IMR-90 (cell line): ENCODE measurements around the gene GTF2A1L. TPM values are rescaled to one million over a fixed set of nuclear protein-coding genes. Genes with fewer than 3 reads are reported as not detected.

Experiments used
- ATAC-seq: fragments of 200-7000 bp; cut with Tn5 transposase; 2 replicates; pipeline ENCODE4 v1.9.1; 2020; ENCODE audit warnings: low read depth, mild to moderate bottlenecking, moderate library complexity
- BruUV-seq: library from RNA; stranded (reverse); fragments of 400-500 nt; replicated peaks from 2 replicates; lab custom pipeline; 2021; lab: Mats Ljungman, UMichigan
- CTCF ChIA-PET: fragments of 300-600 bp; formaldehyde crosslinking; extraction: SDS; loops from one replicate; lab custom pipeline; 2021; ENCODE audit warnings: antibody characterized with exemption; lab: Yijun Ruan, JAX
- POLR2A ChIA-PET: fragments of 300-600 bp; sonication (Branson Sonifier 250); formaldehyde crosslinking; loops from one replicate; lab custom pipeline; 2022; ENCODE audit warnings: antibody characterized with exemption; ENCODE audit not compliant: unreplicated experiment; lab: Charles Lee
- DNase-seq: peaks from one replicate; pipeline ENCODE4 v3.0.0; 2013
- H2AFZ ChIP-seq: replicated peaks from 2 replicates; pipeline ENCODE3; 2013; ENCODE audit warnings: low read length, mild to moderate bottlenecking; ENCODE audit not compliant: poor library complexity
- H2AK5ac ChIP-seq: 2 replicates; pipeline ENCODE4 v1.6.1; 2013; ENCODE audit warnings: low read depth, low read length, inconsistent platforms
- H2AK9ac ChIP-seq: replicated peaks from 2 replicates; pipeline ENCODE3; 2013; ENCODE audit warnings: mild to moderate bottlenecking, low read depth, low read length, moderate library complexity; ENCODE audit not compliant: poor library complexity
- H2BK120ac ChIP-seq: 2 replicates; pipeline ENCODE4 v1.6.1; 2013; ENCODE audit warnings: low read depth, low read length, inconsistent platforms
- H2BK15ac ChIP-seq: 3 replicates; pipeline ENCODE4 v1.6.1; 2013; ENCODE audit warnings: low read depth, low read length, inconsistent platforms
- H2BK20ac ChIP-seq: 2 replicates; pipeline ENCODE4 v1.6.1; 2013; ENCODE audit warnings: low read depth, mild to moderate bottlenecking, inconsistent platforms, low read length, moderate library complexity
- H2BK5ac ChIP-seq: 2 replicates; pipeline ENCODE4 v1.6.1; 2013; ENCODE audit warnings: mild to moderate bottlenecking, low read depth, low read length, inconsistent platforms; ENCODE audit not compliant: poor library complexity, severe bottlenecking
- H3K14ac ChIP-seq: replicated peaks from 2 replicates; pipeline ENCODE4 v1.6.1; 2013; ENCODE audit warnings: low read depth, low read length, inconsistent platforms
- H3K18ac ChIP-seq: 2 replicates; pipeline ENCODE4 v1.6.1; 2013; ENCODE audit warnings: low read depth, low read length, control low read depth
- H3K23ac ChIP-seq: 2 replicates; pipeline ENCODE4 v1.6.1; 2013; ENCODE audit warnings: low read depth, low read length, inconsistent platforms
- H3K27ac ChIP-seq: 2 replicates; pipeline ENCODE4 v1.5.1; 2013; ENCODE audit warnings: mild to moderate bottlenecking, control low read depth, low read length; ENCODE audit not compliant: insufficient read depth
- H3K27me3 ChIP-seq: 2 replicates; pipeline ENCODE4 v1.6.1; 2013; ENCODE audit warnings: low read length; ENCODE audit not compliant: control insufficient read depth, insufficient read depth
- H3K36me3 ChIP-seq: 2 replicates; pipeline ENCODE4 v1.6.1; 2013; ENCODE audit warnings: low read length, mixed read lengths; ENCODE audit not compliant: control insufficient read depth, insufficient read depth
- H3K4ac ChIP-seq: 2 replicates; pipeline ENCODE4 v1.6.1; 2013; ENCODE audit warnings: low read depth, low read length, inconsistent platforms
- H3K4me1 ChIP-seq: 2 replicates; pipeline ENCODE4 v1.6.1; 2013; ENCODE audit warnings: low read length, mixed read lengths; ENCODE audit not compliant: control insufficient read depth, insufficient read depth
- H3K4me2 ChIP-seq: 2 replicates; pipeline ENCODE4 v1.6.1; 2013; ENCODE audit warnings: low read depth, mild to moderate bottlenecking, control low read depth, low read length, moderate library complexity
- H3K4me3 ChIP-seq: 2 replicates; pipeline ENCODE4 v1.5.1; 2013; ENCODE audit warnings: low read depth, mild to moderate bottlenecking, control low read depth, low read length, moderate library complexity; ENCODE audit not compliant: insufficient read depth
- H3K56ac ChIP-seq: 2 replicates; pipeline ENCODE4 v1.6.1; 2013; ENCODE audit warnings: low read length, inconsistent platforms; ENCODE audit not compliant: insufficient read depth; ENCODE audit errors: extremely low read depth
- H3K79me1 ChIP-seq, 2 experiments: 2 replicates each; pipeline ENCODE4 v1.6.1; 2013; ENCODE audit warnings: low read length in 2 of 2, inconsistent platforms in 1 of 2, low read depth in 1 of 2
- H3K9ac ChIP-seq: 2 replicates; pipeline ENCODE4 v1.6.1; 2013; ENCODE audit warnings: low read depth, low read length, control low read depth
- H3K9me1 ChIP-seq: 2 replicates; pipeline ENCODE4 v1.6.1; 2013; ENCODE audit warnings: low read length, inconsistent platforms; ENCODE audit not compliant: insufficient read depth
- H3K9me3 ChIP-seq: 2 replicates; pipeline ENCODE4 v1.6.1; 2013; ENCODE audit warnings: low read length; ENCODE audit not compliant: control insufficient read depth, insufficient read depth
- H4K20me1 ChIP-seq: 2 replicates; pipeline ENCODE4 v1.6.1; 2013; ENCODE audit warnings: low read length, inconsistent platforms; ENCODE audit not compliant: insufficient read depth
- H4K5ac ChIP-seq: 2 replicates; pipeline ENCODE4 v1.6.1; 2013; ENCODE audit warnings: mild to moderate bottlenecking, low read depth, low read length, control low read depth
- H4K8ac ChIP-seq, 2 experiments: 2 replicates each; pipeline ENCODE4 v1.6.1; 2013; ENCODE audit warnings: low read depth in 2 of 2, low read length in 2 of 2, control low read depth in 1 of 2, inconsistent platforms in 1 of 2
- H4K91ac ChIP-seq: 2 replicates; pipeline ENCODE4 v1.6.1; 2013; ENCODE audit warnings: low read depth, low read length, inconsistent platforms; ENCODE audit not compliant: insufficient read depth
- BHLHE40 ChIP-seq: fragments of 150-350 bp; IDR thresholded peaks from 2 replicates; pipeline ENCODE4 v1.6.1; 2016; ENCODE audit warnings: mild to moderate bottlenecking, low read depth, low read length
- CEBPB ChIP-seq: IDR thresholded peaks from 2 replicates; pipeline ENCODE4 v1.6.1; 2012; ENCODE audit warnings: low read depth, low read length, improper control_type of control experiment
- FOS ChIP-seq: fragments of 150-350 bp; IDR thresholded peaks from 2 replicates; pipeline ENCODE4 v1.6.1; 2016; ENCODE audit warnings: low read depth, low read length
- MAFK ChIP-seq: IDR thresholded peaks from 2 replicates; pipeline ENCODE4 v1.6.1; 2012; ENCODE audit warnings: low read depth, low read length, improper control_type of control experiment
- MAZ ChIP-seq: IDR thresholded peaks from 2 replicates; pipeline ENCODE4 v1.6.1; 2012; ENCODE audit warnings: low read depth, mild to moderate bottlenecking, low read length, improper control_type of control experiment, moderate library complexity, borderline replicate concordance
- NFE2L2 ChIP-seq: fragments of 150-350 bp; IDR thresholded peaks from 2 replicates; pipeline ENCODE4 v1.6.1; 2016; ENCODE audit warnings: low read depth, mild to moderate bottlenecking, low read length
- POLR2A ChIP-seq: IDR thresholded peaks from 2 replicates; pipeline ENCODE4 v1.6.1; 2012; ENCODE audit warnings: mild to moderate bottlenecking, low read depth, low read length
- RAD21 ChIP-seq: IDR thresholded peaks from 2 replicates; pipeline ENCODE4 v1.6.1; 2012; ENCODE audit warnings: low read length, improper control_type of control experiment
- SMC3 ChIP-seq: fragments of 150-350 bp; IDR thresholded peaks from 2 replicates; pipeline ENCODE4 v1.6.1; 2016; ENCODE audit warnings: low read depth, mild to moderate bottlenecking, antibody characterized with exemption, low read length, moderate library complexity
- WGBS, 2 experiments: methylation state at CpG; one replicate each; pipeline versions ENCODE4 v1.1.5 to v1.1.7; 2013; ENCODE audit warnings: missing lambda C conversion rate in 2 of 2; ENCODE audit not compliant: insufficient read length in 1 of 2; ENCODE audit errors: extremely low coverage in 2 of 2; 5-methylcytosine and 5-hydroxymethylcytosine counted together
- dilution Hi-C: fragments of 300-500 bp; cut with HindIII; formaldehyde crosslinking; loops from one replicate; pipeline ENCODE4 v1.14.3; 2018; ENCODE audit warnings: low sequenced_read_pairs; ENCODE audit not compliant: unreplicated experiment
- in situ Hi-C: fragments of 300-500 bp; cut with MboI; formaldehyde crosslinking; loops from 3 replicates; pipeline ENCODE4 v1.14.3; 2019; ENCODE audit warnings: low sequenced_read_pairs, inconsistent platforms, mixed read lengths
- intact Hi-C: fragments of 100-400 bp; cut with micrococcal nuclease; formaldehyde crosslinking; loops from 2 replicates; pipeline ENCODE4 v1.10.0; 2022
- polyA plus RNA-seq, 3 experiments: library from polyadenylated mRNA; depleted of rRNA; stranded (reverse); fragments of >200 nt; gene quantifications; 2 replicates each; pipeline ENCODE4 v1.2.3, GENCODE V29; 2012; ENCODE audit warnings: low replicate concordance in 1 of 3
- total RNA-seq: library from RNA; depleted of rRNA; stranded (reverse); fragments of >200 nt; gene quantifications from 2 replicates; pipeline ENCODE4 v1.2.3, GENCODE V29; 2012
- TF ChIP-seq, protein P1 (sequence below): fragments of 150-350 bp; IDR thresholded peaks from 2 replicates; pipeline ENCODE4 v1.6.1; 2016; ENCODE audit warnings: low read depth, mild to moderate bottlenecking, low read length, moderate library complexity, borderline replicate concordance

Gene GTF2A1L
- total and polyA plus RNA-seq, 2 of the 4 experiments (the other 2 are of a cell fraction) = not detected

DNA sequence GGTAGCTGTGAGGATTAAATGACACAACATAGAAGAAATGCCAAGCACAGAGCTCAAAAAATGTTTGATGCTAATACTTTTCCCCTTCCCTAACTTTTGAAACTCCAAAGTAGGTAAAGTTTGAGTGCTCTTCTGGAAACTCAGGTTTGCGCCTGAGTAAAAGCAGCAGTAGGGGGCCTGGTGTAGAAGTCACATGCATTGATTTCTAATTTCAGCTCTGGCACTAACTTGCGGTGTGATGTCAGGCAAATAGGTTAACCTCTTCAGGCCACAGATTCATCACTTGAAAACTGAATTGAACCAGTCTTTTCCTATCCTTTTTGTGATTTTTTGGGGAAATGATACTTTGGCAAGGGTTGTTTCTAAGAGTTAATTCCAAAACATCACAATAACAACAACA, 110.6 kb downstream of the GTF2A1L start:
- Histone ChIP-seq H3K14ac (no peak overlapping the region), H4K8ac (no peak overlapping the region), H3K4me3 (no peak overlapping the region), H3K4me2 (no peak overlapping the region), H2BK20ac (peak overlapping the region; percentile 21; the same call in 1 of the 2 replicates), H3K9me1 (no peaks in the 10 kb centered on the region), H2BK15ac (no peak overlapping the region; the same call in 2 of the 3 replicates), H4K91ac (no peak overlapping the region), H3K27ac (no peak overlapping the region), H2AFZ (no peak overlapping the region), H4K20me1 (no peaks in the 10 kb centered on the region), H2BK5ac (no peak overlapping the region), H2BK120ac (0 out of 2 replicates have a peak overlapping the region, but pooled peaks have one; percentile 13), H4K5ac (peak overlapping the region; percentile 30), H3K56ac (no peak overlapping the region), H2AK9ac (no peak overlapping the region), H3K79me1 (no peaks in the 10 kb centered on the region), H3K4me1 (peaks cover 10% of the 10 kb centered on the region), H3K9ac (no peak overlapping the region), H3K4ac (no peak overlapping the region), H3K27me3 (no peaks in the 10 kb centered on the region), H3K23ac (no peak overlapping the region), H3K36me3 (no peaks in the 10 kb centered on the region), H2AK5ac (0 out of 2 replicates have a peak overlapping the region, but pooled peaks have one; percentile 3), H3K9me3 (no peaks in the 10 kb centered on the region), H3K18ac (peak overlapping the region; percentile 57; the same call in 1 of the 2 replicates)
- DNase-seq (no peak), ATAC-seq (no peak)
- CTCF ChIA-PET = interaction anchor here (1.4 to 1.6 kb wide), 2 partner anchors 128 to 137 kb away, joined by 3 to 4 read pairs; no protein-coding TSS in a partner anchor
- intact Hi-C loops (loop anchor here (10.0 kb wide), 1 partner anchor 517 kb away; no protein-coding TSS in a partner anchor), dilution Hi-C loops (no loop called here), in situ Hi-C loops (no loop called here)
- POLR2A ChIA-PET = no interaction called here
- WGBS, 2 experiments = no CpG with 5 or more reads among the region's 2 CpGs
- TF ChIP-seq MAFK (no peak), FOS (no peak), CEBPB (no peak), MAZ (no peak), BHLHE40 (no peak), SMC3 (no peak), NFE2L2 (no peak), RAD21 (no peak), POLR2A (no peak)
- TF ChIP-seq, protein P1, sequence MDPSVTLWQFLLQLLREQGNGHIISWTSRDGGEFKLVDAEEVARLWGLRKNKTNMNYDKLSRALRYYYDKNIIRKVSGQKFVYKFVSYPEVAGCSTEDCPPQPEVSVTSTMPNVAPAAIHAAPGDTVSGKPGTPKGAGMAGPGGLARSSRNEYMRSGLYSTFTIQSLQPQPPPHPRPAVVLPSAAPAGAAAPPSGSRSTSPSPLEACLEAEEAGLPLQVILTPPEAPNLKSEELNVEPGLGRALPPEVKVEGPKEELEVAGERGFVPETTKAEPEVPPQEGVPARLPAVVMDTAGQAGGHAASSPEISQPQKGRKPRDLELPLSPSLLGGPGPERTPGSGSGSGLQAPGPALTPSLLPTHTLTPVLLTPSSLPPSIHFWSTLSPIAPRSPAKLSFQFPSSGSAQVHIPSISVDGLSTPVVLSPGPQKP = no peak
- no TSS peak for BruUV-seq
